ENCODE data around the gene CPTP.
"Not testable (repeated sequence)": the region's sequence is repeated elsewhere in the genome, so short reads cannot be mapped to it uniquely, and the experiment has no call there.

CPTP gene

GRCh38 chr1:1314678-1315335 lies 9.8 kb upstream of the CPTP start:
- TF ChIP-seq CTCF (IDR thresholded peaks at IDR 0.05), result no peak
- Histone ChIP-seq H3K4me3 (ENCODE audit: low read depth, low read length) (no peak overlapping the region), H3K9ac (no peak overlapping the region), H3K4me2 (ENCODE audit: low read length) (no peak overlapping the region), H3K27me3 (ENCODE audit: control insufficient read depth, insufficient read depth, low read length) (no peaks in the 10 kb centered on the region), H3K36me3 (ENCODE audit: control insufficient read depth, insufficient read depth, low read length) (no peaks in the 10 kb centered on the region), H3K9me3 (ENCODE audit: control insufficient read depth, low read length) (no peaks in the 10 kb centered on the region), H2AFZ (no peak overlapping the region), H3K4me1 (no peaks in the 10 kb centered on the region), H3K79me2 (no peaks in the 10 kb centered on the region), H3K27ac (no peak overlapping the region)

DNA sequence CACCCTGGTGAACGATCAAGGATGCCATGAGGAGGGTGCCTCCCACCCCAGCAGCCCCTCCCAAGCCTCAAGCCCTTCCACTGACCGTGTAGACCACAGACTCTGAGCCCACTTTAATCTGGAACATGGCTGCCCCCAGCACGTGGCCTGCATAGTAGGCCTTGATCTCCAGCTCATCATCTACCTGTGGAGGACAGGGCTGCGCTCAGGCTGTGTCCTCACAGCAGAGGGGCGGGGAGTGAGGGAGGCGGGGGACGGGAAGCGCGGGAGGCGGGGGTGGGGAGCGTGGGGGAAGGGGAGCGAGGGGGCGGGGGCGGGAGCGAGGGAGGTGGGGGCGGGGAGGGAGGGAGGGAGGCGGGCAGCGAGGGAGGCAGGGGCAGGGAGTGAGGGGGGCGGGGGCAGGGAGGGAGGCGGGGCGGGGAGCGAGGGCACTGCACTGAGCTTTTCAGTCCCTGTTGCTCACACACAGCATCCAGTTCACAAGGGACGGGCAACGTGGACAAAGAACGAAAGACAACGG lies 9.1 kb upstream of the CPTP start:
- Histone ChIP-seq H3K36me3 (ENCODE audit: control insufficient read depth, insufficient read depth, low read length) (no peaks in the 10 kb centered on the region), H3K27ac (no peak overlapping the region)
- TF ChIP-seq CTCF (IDR thresholded peaks at IDR 0.05), result no peak

DNA sequence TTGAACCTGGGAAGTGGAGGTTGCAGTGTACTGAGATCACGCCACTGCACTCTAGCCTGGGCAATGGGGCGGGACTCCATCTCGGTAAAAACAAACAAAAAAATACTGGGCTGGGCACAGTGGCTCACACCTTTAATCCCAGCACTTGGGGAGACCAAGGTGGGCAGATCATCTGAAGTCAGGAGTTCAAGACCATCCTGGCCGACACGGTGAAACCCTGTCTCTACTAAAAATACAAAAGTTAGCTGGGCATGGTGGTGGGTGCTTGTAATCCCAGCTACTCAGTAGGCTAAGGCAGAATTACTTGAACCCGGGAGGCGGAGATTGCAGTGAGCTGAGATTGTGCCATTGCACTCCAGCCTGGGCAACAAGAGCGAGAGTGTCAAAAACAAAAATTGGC lies 8.4 kb upstream of the CPTP start:
- H3K27me3 ChIP-seq (ENCODE audit: control insufficient read depth, insufficient read depth, low read length); H3K36me3 ChIP-seq (ENCODE audit: control insufficient read depth, insufficient read depth, low read length); H3K4me3 ChIP-seq (ENCODE audit: low read depth, low read length); H3K4me1 ChIP-seq; H3K9me3 ChIP-seq (ENCODE audit: control insufficient read depth, low read length); H3K4me2 ChIP-seq (ENCODE audit: low read length); H3K9ac ChIP-seq; H3K27ac ChIP-seq; H2AFZ ChIP-seq; H3K79me2 ChIP-seq: not testable (repeated sequence)

More for the DNA sequence above, 9.1 kb upstream of the CPTP start:
- H3K4me2 ChIP-seq (ENCODE audit: low read length), result no peak overlapping the region
- no peaks in the 10 kb centered on the region for H3K79me2 ChIP-seq
- H3K9me3 ChIP-seq (ENCODE audit: control insufficient read depth, low read length), result no peaks in the 10 kb centered on the region
- H2AFZ ChIP-seq, result no peak overlapping the region
- no peaks in the 10 kb centered on the region for H3K27me3 ChIP-seq (ENCODE audit: control insufficient read depth, insufficient read depth, low read length)
- H3K4me1 ChIP-seq, result no peaks in the 10 kb centered on the region
- H3K9ac ChIP-seq, result no peak overlapping the region
- no peak overlapping the region for H3K4me3 ChIP-seq (ENCODE audit: low read depth, low read length)

GRCh38 chr1:1317420-1317819 lies 7.2 kb upstream of the CPTP start:
- Histone ChIP-seq H3K9me3 (ENCODE audit: control insufficient read depth, low read length) (no peaks in the 10 kb centered on the region), H3K4me3 (ENCODE audit: low read depth, low read length) (no peak overlapping the region), H3K27ac (no peak overlapping the region), H3K36me3 (ENCODE audit: control insufficient read depth, insufficient read depth, low read length) (no peaks in the 10 kb centered on the region), H3K4me1 (no peaks in the 10 kb centered on the region), H2AFZ (no peak overlapping the region), H3K4me2 (ENCODE audit: low read length) (no peak overlapping the region), H3K79me2 (peaks cover 9% of the 10 kb centered on the region), H3K27me3 (ENCODE audit: control insufficient read depth, insufficient read depth, low read length) (no peaks in the 10 kb centered on the region), H3K9ac (no peak overlapping the region)
- TF ChIP-seq CTCF (IDR thresholded peaks at IDR 0.05), result no peak

DNA sequence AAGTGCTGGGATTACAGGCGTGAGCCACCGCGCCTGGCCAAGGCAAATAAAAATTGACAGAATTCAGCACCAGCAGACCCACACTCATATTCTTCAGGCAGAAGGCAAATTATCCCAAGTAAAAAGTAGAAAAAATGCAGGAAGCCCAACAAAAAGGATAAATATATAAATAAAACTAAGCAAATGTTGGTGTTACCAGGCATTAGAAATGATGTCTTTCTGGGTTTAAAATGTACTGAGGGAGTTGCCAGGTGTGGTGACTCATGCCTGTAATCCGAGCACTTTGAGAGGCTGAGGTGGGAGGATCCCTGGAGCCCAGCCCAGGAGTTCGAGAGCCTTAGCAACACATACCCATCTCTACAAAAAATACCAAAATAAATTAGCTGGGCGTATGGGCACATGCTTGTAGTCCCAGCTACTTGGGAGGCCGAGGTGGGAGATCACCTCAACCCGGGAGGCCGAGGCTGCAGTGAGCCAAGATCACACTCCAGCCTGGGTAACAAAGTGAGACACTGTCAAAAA lies 6.4 kb upstream of the CPTP start:
- no peak overlapping the region for H3K4me2 ChIP-seq (ENCODE audit: low read length)
- no peak overlapping the region for H3K4me3 ChIP-seq (ENCODE audit: low read depth, low read length)
- no peaks in the 10 kb centered on the region for H3K4me1 ChIP-seq
- no peaks in the 10 kb centered on the region for H3K27me3 ChIP-seq (ENCODE audit: control insufficient read depth, insufficient read depth, low read length)
- no peaks in the 10 kb centered on the region for H3K36me3 ChIP-seq (ENCODE audit: control insufficient read depth, insufficient read depth, low read length)
- no peak overlapping the region for H3K9ac ChIP-seq
- H2AFZ ChIP-seq, result no peak overlapping the region
- H3K79me2 ChIP-seq, result peaks cover 14% of the 10 kb centered on the region
- no peaks in the 10 kb centered on the region for H3K9me3 ChIP-seq (ENCODE audit: control insufficient read depth, low read length)
- H3K27ac ChIP-seq, result no peak overlapping the region
- no peak for TF ChIP-seq CTCF (IDR thresholded peaks at IDR 0.05)

Measured in parathyroid adenoma (tissue), 2 donors.